WTC11 (cell line): ENCODE data around the gene CNDP1. TPM values are rescaled to one million over a fixed set of nuclear protein-coding genes. Genes with fewer than 3 reads are reported as not detected.

Source experiments
- ATAC-seq: fragments of 200-7000 bp; cut with Tn5 transposase; 2 replicates; pipeline ENCODE4 v1.10.0; 2021; ENCODE audit warnings: mild to moderate bottlenecking, moderate library complexity
- CTCF ChIA-PET: fragments of 300-600 bp; sonication (Branson Sonifier 250); formaldehyde crosslinking; loops from one replicate; lab custom pipeline; 2021; ENCODE audit warnings: antibody characterized with exemption; lab: Charles Lee
- POLR2A ChIA-PET: fragments of 350-600 bp; sonication (Branson Sonifier 250); formaldehyde crosslinking; loops from one replicate; lab custom pipeline; 2021; ENCODE audit warnings: antibody characterized with exemption; lab: Charles Lee
- DNase-seq: peaks from one replicate; pipeline ENCODE4 v3.0.0; 2021; ENCODE audit warnings: low spot score
- H3K27ac Mint-ChIP-seq: 2 replicates; pipeline ENCODE4 v1.8.0; 2021; ENCODE audit warnings: mixed read lengths
- H3K27me3 Mint-ChIP-seq: 2 replicates; pipeline ENCODE4 v1.8.0; 2021; ENCODE audit warnings: low read depth, mild to moderate bottlenecking, moderate library complexity, mixed read lengths
- H3K36me3 Mint-ChIP-seq: 2 replicates; pipeline ENCODE4 v1.8.0; 2021; ENCODE audit warnings: mixed read lengths
- H3K4me1 Mint-ChIP-seq: 2 replicates; pipeline ENCODE4 v1.8.0; 2022; ENCODE audit warnings: mixed read lengths
- H3K4me3 Mint-ChIP-seq: 2 replicates; pipeline ENCODE4 v1.8.0; 2021; ENCODE audit warnings: mild to moderate bottlenecking, moderate library complexity, mixed read lengths
- H3K9me3 Mint-ChIP-seq: 2 replicates; pipeline ENCODE4 v1.8.0; 2021; ENCODE audit warnings: mixed read lengths
- ELF4 ChIP-seq: sonication (generic); formaldehyde crosslinking; IDR thresholded peaks from 2 replicates; pipeline ENCODE4 v1.8.1; 2022; ENCODE audit warnings: low read depth, mild to moderate bottlenecking, moderate library complexity, missing genetic modification reagents
- EMX1 ChIP-seq: fragments of 250-450 bp; sonication (Bioruptor Pico); IDR thresholded peaks from 2 replicates; pipeline ENCODE4 v1.8.0; 2021; ENCODE audit warnings: mild to moderate bottlenecking
- ETV6 ChIP-seq: sonication (generic); formaldehyde crosslinking; IDR thresholded peaks from 2 replicates; pipeline ENCODE4 v1.8.1; 2022; ENCODE audit warnings: mild to moderate bottlenecking, missing genetic modification reagents
- NFE2L1 ChIP-seq: sonication (generic); formaldehyde crosslinking; IDR thresholded peaks from 2 replicates; pipeline ENCODE4 v1.8.1; 2023; ENCODE audit warnings: missing genetic modification reagents
- OVOL2 ChIP-seq: fragments of 250-450 bp; sonication (Bioruptor Pico); IDR thresholded peaks from 2 replicates; pipeline ENCODE4 v1.9.0; 2021; ENCODE audit warnings: mild to moderate bottlenecking, borderline replicate concordance
- TP53 ChIP-seq: sonication (generic); formaldehyde crosslinking; IDR thresholded peaks from 2 replicates; pipeline ENCODE4 v1.8.1; 2023; ENCODE audit warnings: mild to moderate bottlenecking, missing genetic modification reagents
- ZBTB21 ChIP-seq: sonication (generic); formaldehyde crosslinking; IDR thresholded peaks from 2 replicates; pipeline ENCODE4 v1.8.1; 2023; ENCODE audit warnings: mild to moderate bottlenecking, missing genetic modification reagents, borderline replicate concordance
- ZNF219 ChIP-seq: sonication (generic); formaldehyde crosslinking; IDR thresholded peaks from 2 replicates; pipeline ENCODE4 v1.8.0; 2023; ENCODE audit warnings: missing genetic modification reagents, mild to moderate bottlenecking, borderline replicate concordance
- ZNF396 ChIP-seq: fragments of 250-450 bp; sonication (Bioruptor Pico); IDR thresholded peaks from 2 replicates; pipeline ENCODE4 v1.8.0; 2021; ENCODE audit warnings: mild to moderate bottlenecking, moderate library complexity, borderline replicate concordance
- total RNA-seq: library from RNA; stranded (reverse); gene quantifications from 3 replicates; pipeline ENCODE4 v1.2.3, GENCODE V29; 2021
- TF ChIP-seq, protein P1 (sequence below): fragments of 250-450 bp; sonication (Bioruptor Pico); IDR thresholded peaks from 2 replicates; pipeline ENCODE4 v1.9.0; 2021; ENCODE audit warnings: mild to moderate bottlenecking
- TF ChIP-seq, protein P2 (sequence below): sonication (generic); formaldehyde crosslinking; IDR thresholded peaks from 2 replicates; pipeline ENCODE4 v1.8.1; 2022; ENCODE audit warnings: low read depth, missing genetic modification reagents, borderline replicate concordance
- TF ChIP-seq, protein P3 (sequence below): sonication (generic); formaldehyde crosslinking; IDR thresholded peaks from 2 replicates; pipeline ENCODE4 v1.8.0; 2022; ENCODE audit warnings: missing genetic modification reagents
- TF ChIP-seq, protein P4 (sequence below): sonication (generic); formaldehyde crosslinking; IDR thresholded peaks from 2 replicates; pipeline ENCODE4 v1.8.0; 2022; ENCODE audit warnings: mild to moderate bottlenecking, missing genetic modification reagents
- TF ChIP-seq, protein P5 (sequence below): fragments of 200-600 bp; IDR thresholded peaks from 2 replicates; pipeline ENCODE4 v1.8.0; 2022; ENCODE audit warnings: antibody characterized with exemption
- TF ChIP-seq, protein P6 (sequence below): sonication (generic); formaldehyde crosslinking; IDR thresholded peaks from 2 replicates; pipeline ENCODE4 v1.8.1; 2023; ENCODE audit warnings: mild to moderate bottlenecking, missing genetic modification reagents, moderate library complexity
- TF ChIP-seq, protein P7 (sequence below): fragments of 250-450 bp; sonication (Bioruptor Pico); conservative IDR thresholded peaks from 2 replicates; pipeline ENCODE4 v1.9.0; 2021; ENCODE audit warnings: mild to moderate bottlenecking

Gene CNDP1
- total RNA-seq, 1 experiment from 2014 or later: 0.28 TPM

DNA sequence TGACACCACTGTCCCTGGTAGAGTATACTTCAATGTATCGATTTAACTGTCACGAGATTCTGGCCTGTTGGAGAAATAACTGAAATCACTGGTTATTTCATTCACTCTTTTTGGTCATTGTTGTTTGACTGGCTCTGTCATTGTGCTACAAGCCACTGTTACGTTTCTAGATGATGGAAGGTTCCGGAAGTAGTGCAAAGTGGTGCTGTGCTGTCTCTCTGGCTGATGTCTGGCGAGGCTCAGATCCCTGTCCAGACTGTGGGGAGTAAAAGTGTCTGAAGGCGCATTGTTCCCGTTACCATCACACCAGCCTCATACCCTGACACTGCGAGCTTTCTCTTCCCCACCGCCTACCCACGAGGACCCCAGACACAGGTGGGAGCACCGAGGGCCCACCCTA lies 11.7 kb downstream of the CNDP1 start:
- ATAC-seq (no peak), DNase-seq (no peak)
- TF ChIP-seq NFE2L1 (CRISPR knock-in tag): no peak
- TF ChIP-seq, protein P1, sequence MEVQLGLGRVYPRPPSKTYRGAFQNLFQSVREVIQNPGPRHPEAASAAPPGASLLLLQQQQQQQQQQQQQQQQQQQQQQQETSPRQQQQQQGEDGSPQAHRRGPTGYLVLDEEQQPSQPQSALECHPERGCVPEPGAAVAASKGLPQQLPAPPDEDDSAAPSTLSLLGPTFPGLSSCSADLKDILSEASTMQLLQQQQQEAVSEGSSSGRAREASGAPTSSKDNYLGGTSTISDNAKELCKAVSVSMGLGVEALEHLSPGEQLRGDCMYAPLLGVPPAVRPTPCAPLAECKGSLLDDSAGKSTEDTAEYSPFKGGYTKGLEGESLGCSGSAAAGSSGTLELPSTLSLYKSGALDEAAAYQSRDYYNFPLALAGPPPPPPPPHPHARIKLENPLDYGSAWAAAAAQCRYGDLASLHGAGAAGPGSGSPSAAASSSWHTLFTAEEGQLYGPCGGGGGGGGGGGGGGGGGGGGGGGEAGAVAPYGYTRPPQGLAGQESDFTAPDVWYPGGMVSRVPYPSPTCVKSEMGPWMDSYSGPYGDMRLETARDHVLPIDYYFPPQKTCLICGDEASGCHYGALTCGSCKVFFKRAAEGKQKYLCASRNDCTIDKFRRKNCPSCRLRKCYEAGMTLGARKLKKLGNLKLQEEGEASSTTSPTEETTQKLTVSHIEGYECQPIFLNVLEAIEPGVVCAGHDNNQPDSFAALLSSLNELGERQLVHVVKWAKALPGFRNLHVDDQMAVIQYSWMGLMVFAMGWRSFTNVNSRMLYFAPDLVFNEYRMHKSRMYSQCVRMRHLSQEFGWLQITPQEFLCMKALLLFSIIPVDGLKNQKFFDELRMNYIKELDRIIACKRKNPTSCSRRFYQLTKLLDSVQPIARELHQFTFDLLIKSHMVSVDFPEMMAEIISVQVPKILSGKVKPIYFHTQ (CRISPR knock-in tag): no peak
- TF ChIP-seq OVOL2 (CRISPR knock-in tag): no peak
- TF ChIP-seq, protein P2, sequence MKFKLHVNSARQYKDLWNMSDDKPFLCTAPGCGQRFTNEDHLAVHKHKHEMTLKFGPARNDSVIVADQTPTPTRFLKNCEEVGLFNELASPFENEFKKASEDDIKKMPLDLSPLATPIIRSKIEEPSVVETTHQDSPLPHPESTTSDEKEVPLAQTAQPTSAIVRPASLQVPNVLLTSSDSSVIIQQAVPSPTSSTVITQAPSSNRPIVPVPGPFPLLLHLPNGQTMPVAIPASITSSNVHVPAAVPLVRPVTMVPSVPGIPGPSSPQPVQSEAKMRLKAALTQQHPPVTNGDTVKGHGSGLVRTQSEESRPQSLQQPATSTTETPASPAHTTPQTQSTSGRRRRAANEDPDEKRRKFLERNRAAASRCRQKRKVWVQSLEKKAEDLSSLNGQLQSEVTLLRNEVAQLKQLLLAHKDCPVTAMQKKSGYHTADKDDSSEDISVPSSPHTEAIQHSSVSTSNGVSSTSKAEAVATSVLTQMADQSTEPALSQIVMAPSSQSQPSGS (CRISPR knock-in tag): no peak
- ChIA-PET POLR2A (no interaction called here), CTCF (no interaction called here)
- H3K4me1 Mint-ChIP-seq: no peaks in the 10 kb centered on the region
- peaks cover 31% of the 10 kb centered on the region for H3K36me3 Mint-ChIP-seq
- no peak overlapping the region for H3K27ac Mint-ChIP-seq
- no peak overlapping the region for H3K4me3 Mint-ChIP-seq
- H3K9me3 Mint-ChIP-seq: peaks cover 43% of the 10 kb centered on the region
- peaks cover 11% of the 10 kb centered on the region for H3K27me3 Mint-ChIP-seq

DNA sequence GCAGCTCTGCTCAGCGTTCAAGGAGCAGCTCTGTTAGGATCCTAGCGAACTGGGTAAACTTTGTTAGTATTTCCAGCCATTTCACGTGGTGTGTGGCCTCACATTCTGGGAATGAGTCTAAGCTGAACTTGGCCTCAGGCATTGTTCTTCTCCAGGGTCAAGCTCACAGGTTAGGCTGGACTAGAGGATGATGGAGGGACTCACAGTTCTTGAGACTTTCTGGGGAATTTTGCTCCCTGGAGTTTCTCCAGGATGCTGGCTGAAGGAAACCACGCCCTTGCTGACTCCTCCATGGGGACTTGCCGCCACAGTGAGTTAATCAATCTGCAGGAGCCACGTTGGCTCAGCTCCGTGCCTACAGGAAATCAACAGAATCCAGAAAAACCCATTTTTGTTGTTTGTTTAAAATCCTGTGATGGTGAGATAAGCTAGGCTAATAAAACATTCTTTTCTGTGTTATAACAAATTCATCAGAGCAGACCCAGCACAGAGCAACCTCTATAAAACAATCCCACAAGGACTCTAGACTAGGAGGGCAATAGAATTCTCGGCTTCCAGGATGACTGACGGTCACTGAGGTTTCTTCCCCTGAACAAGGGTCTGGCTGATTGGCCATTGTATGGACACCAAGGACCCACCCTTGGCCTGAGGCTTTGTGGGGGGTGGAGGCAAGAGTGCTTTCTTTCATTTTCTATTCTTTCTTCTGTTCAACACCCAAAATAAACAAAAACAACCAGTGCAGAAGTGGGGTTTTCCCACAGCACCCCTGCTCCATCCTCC lies 12.6 kb downstream of the CNDP1 start:
- peaks cover 39% of the 10 kb centered on the region for H3K36me3 Mint-ChIP-seq
- TF ChIP-seq EMX1 (no peak), ZNF219 (no peak)
- H3K4me3 Mint-ChIP-seq: no peak overlapping the region
- ChIA-PET CTCF (no interaction called here), POLR2A (no interaction called here)
- H3K27ac Mint-ChIP-seq: no peak overlapping the region
- no peaks in the 10 kb centered on the region; the same call in 1 of the 2 replicates for H3K4me1 Mint-ChIP-seq
- DNase-seq (no peak), ATAC-seq (no peak)
- H3K9me3 Mint-ChIP-seq: peaks cover 43% of the 10 kb centered on the region
- H3K27me3 Mint-ChIP-seq: peaks cover 11% of the 10 kb centered on the region

DNA sequence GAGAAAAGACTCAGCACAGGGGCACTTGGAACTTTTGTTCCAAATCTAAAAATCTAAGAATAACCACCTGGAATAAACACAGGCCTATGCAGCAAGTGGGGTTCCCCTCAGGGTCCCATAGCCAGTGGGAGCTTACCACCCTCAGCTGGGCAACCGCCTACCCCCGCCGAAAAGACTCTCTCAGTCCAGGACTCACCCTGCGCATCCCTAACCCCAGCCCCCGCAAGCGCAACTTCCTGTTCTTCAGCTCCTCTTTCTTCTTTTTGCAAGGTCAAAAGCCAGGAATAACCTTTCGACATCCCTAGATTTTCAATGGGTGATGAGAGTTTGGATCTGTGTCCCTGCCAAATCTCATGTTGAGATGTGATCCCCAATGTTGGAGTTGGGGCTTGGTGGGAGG lies 13.6 kb downstream of the CNDP1 start:
- H3K4me3 Mint-ChIP-seq: no peak overlapping the region
- POLR2A ChIA-PET: no interaction called here
- DNase-seq: no peak
- peaks cover 39% of the 10 kb centered on the region for H3K36me3 Mint-ChIP-seq
- ATAC-seq: no peak
- H3K27ac Mint-ChIP-seq: no peak overlapping the region
- peaks cover 11% of the 10 kb centered on the region for H3K27me3 Mint-ChIP-seq
- no peaks in the 10 kb centered on the region; the same call in 1 of the 2 replicates for H3K4me1 Mint-ChIP-seq
- CTCF ChIA-PET: no interaction called here
- peaks cover 43% of the 10 kb centered on the region for H3K9me3 Mint-ChIP-seq
- TF ChIP-seq ZBTB21 (CRISPR knock-in tag): no peak
- no peak for TF ChIP-seq TP53
- TF ChIP-seq ELF4 (CRISPR knock-in tag): no peak
- no peak for TF ChIP-seq ZNF396 (CRISPR knock-in tag)
- TF ChIP-seq, protein P3, sequence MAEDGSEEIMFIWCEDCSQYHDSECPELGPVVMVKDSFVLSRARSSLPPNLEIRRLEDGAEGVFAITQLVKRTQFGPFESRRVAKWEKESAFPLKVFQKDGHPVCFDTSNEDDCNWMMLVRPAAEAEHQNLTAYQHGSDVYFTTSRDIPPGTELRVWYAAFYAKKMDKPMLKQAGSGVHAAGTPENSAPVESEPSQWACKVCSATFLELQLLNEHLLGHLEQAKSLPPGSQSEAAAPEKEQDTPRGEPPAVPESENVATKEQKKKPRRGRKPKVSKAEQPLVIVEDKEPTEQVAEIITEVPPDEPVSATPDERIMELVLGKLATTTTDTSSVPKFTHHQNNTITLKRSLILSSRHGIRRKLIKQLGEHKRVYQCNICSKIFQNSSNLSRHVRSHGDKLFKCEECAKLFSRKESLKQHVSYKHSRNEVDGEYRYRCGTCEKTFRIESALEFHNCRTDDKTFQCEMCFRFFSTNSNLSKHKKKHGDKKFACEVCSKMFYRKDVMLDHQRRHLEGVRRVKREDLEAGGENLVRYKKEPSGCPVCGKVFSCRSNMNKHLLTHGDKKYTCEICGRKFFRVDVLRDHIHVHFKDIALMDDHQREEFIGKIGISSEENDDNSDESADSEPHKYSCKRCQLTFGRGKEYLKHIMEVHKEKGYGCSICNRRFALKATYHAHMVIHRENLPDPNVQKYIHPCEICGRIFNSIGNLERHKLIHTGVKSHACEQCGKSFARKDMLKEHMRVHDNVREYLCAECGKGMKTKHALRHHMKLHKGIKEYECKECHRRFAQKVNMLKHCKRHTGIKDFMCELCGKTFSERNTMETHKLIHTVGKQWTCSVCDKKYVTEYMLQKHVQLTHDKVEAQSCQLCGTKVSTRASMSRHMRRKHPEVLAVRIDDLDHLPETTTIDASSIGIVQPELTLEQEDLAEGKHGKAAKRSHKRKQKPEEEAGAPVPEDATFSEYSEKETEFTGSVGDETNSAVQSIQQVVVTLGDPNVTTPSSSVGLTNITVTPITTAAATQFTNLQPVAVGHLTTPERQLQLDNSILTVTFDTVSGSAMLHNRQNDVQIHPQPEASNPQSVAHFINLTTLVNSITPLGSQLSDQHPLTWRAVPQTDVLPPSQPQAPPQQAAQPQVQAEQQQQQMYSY (CRISPR knock-in tag): no peak
- TF ChIP-seq, protein P4, sequence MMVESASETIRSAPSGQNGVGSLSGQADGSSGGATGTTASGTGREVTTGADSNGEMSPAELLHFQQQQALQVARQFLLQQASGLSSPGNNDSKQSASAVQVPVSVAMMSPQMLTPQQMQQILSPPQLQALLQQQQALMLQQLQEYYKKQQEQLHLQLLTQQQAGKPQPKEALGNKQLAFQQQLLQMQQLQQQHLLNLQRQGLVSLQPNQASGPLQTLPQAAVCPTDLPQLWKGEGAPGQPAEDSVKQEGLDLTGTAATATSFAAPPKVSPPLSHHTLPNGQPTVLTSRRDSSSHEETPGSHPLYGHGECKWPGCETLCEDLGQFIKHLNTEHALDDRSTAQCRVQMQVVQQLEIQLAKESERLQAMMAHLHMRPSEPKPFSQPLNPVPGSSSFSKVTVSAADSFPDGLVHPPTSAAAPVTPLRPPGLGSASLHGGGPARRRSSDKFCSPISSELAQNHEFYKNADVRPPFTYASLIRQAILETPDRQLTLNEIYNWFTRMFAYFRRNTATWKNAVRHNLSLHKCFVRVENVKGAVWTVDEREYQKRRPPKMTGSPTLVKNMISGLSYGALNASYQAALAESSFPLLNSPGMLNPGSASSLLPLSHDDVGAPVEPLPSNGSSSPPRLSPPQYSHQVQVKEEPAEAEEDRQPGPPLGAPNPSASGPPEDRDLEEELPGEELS: no peak
- TF ChIP-seq, protein P5, sequence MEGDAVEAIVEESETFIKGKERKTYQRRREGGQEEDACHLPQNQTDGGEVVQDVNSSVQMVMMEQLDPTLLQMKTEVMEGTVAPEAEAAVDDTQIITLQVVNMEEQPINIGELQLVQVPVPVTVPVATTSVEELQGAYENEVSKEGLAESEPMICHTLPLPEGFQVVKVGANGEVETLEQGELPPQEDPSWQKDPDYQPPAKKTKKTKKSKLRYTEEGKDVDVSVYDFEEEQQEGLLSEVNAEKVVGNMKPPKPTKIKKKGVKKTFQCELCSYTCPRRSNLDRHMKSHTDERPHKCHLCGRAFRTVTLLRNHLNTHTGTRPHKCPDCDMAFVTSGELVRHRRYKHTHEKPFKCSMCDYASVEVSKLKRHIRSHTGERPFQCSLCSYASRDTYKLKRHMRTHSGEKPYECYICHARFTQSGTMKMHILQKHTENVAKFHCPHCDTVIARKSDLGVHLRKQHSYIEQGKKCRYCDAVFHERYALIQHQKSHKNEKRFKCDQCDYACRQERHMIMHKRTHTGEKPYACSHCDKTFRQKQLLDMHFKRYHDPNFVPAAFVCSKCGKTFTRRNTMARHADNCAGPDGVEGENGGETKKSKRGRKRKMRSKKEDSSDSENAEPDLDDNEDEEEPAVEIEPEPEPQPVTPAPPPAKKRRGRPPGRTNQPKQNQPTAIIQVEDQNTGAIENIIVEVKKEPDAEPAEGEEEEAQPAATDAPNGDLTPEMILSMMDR: no peak
- TF ChIP-seq ETV6 (CRISPR knock-in tag): no peak
- TF ChIP-seq, protein P6, sequence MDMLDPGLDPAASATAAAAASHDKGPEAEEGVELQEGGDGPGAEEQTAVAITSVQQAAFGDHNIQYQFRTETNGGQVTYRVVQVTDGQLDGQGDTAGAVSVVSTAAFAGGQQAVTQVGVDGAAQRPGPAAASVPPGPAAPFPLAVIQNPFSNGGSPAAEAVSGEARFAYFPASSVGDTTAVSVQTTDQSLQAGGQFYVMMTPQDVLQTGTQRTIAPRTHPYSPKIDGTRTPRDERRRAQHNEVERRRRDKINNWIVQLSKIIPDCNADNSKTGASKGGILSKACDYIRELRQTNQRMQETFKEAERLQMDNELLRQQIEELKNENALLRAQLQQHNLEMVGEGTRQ (CRISPR knock-in tag): no peak
- TF ChIP-seq, protein P7, sequence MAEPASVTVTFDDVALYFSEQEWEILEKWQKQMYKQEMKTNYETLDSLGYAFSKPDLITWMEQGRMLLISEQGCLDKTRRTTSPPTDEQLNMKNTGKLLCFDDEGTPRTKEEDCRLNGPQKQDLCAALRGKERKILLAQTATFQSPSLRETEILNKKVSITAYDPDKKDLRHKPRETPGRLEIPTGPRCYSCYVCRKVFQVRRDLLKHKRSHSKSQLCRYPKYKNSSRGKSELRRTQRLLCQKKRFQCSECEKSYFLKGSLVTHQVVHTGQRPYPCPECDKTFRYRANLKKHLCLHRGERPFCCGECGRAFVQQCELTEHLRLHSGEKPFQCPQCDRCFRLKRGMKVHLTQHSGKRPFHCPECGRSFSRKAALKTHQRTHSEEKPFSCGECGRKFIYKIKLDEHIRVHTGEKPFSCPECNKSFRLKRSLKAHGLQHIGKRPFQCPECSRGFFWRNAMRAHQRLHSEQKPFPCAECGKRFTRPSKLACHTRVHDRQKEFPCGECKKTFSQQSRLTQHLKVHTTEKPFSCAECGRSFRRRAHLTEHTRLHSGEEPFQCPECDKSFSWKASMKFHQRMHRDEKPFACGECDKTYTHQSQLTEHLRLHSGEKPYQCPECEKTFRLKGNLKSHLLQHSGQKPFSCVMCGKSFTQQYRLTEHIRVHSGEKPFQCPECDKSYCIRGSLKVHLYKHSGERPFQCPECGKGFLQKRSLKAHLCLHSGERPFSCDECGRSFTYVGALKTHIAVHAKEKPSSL: no peak
